ENCODE results near the gene LPGAT1. TPM values are rescaled to one million over a fixed set of nuclear protein-coding genes. Genes with fewer than 3 reads are reported as not detected.

The LPGAT1 gene
- total RNA-seq, 5 donors from 2014 or later (not counting 1 experiment from before 2014, with no cell fraction given), result 20.8 to 47.1 (median 31.4) TPM

- peaks cover 0 to 7% (median 0%) of the 10 kb centered on the region in 3 donors for H3K9me3 Mint-ChIP-seq
- Histone ChIP-seq H3K36me3 (ENCODE audit: control insufficient read depth in 2 of 2, extremely low read depth in 1 of 2, insufficient read depth in 1 of 2, low read length in 1 of 2) (peaks cover 0 to 4% of the 10 kb centered on the region in 2 donors), H3K27me3 (replicated peaks in 1 of 2; ENCODE audit: control insufficient read depth in 2 of 2, extremely low read depth in 1 of 2, insufficient read depth in 2 of 2, low read length in 1 of 2) (no peaks in the 10 kb centered on the region), H3K9me3 (no peaks in the 10 kb centered on the region), H3K4me1 (ENCODE audit: control insufficient read depth in 1 of 2, extremely low read depth in 1 of 2, insufficient read depth in 2 of 2, low read length in 2 of 2) (no peaks in the 10 kb centered on the region), H3K27ac (ENCODE audit: low read length) (no peak overlapping the region), H3K4me3 (ENCODE audit: control insufficient read depth in 1 of 2, extremely low read depth in 1 of 2, low read length in 1 of 2) (no peak overlapping the region)
- H3K36me3 Mint-ChIP-seq, result peaks cover 46% of the 10 kb centered on the region
- H3K27ac Mint-ChIP-seq, result no peak overlapping the region
- no peaks in the 10 kb centered on the region for H3K27me3 Mint-ChIP-seq
- ATAC-seq (replicated peaks in 1 of 4), result no peak
- CTCF ChIA-PET, result no interaction called here
- no peak for DNase-seq
- 100% methylated on average over 2 of the region's 3 CpGs for WGBS (ENCODE audit: insufficient coverage)
- H3K4me1 Mint-ChIP-seq, result peaks cover 6 to 15% (median 9%) of the 10 kb centered on the region in 3 donors
- POLR2A ChIA-PET, result interaction anchor here in 1 of 2 donors (0.7 kb wide), 1 partner anchor 10 kb away, joined by 4 read pairs; no protein-coding TSS in a partner anchor
- H3K4me3 Mint-ChIP-seq, result no peak overlapping the region
Measured at GRCh38 chr1:211811126-211811525, 19.4 kb downstream of the LPGAT1 start.

GRCh38 chr1:211808475-211808874 lies 22.1 kb downstream of the LPGAT1 start:
- ChIA-PET CTCF (interaction anchor here in 1 of 2 donors (0.7 kb wide), 1 partner anchor 169 kb away, joined by 3 read pairs; no protein-coding TSS in a partner anchor), POLR2A (interaction anchor here in 1 of 2 donors (0.7 kb wide), 1 partner anchor 10 kb away, joined by 3 read pairs; no protein-coding TSS in a partner anchor)
- DNase-seq (no peak), ATAC-seq (replicated peaks in 1 of 4) (no peak)
- H3K27me3 Mint-ChIP-seq, result no peaks in the 10 kb centered on the region
- H3K9me3 ChIP-seq, result no peaks in the 10 kb centered on the region
- H3K9me3 Mint-ChIP-seq, result peaks cover 0 to 7% (median 0%) of the 10 kb centered on the region in 3 donors
- H3K4me1 ChIP-seq (ENCODE audit: control insufficient read depth in 1 of 2, extremely low read depth in 1 of 2, insufficient read depth in 2 of 2, low read length in 2 of 2), result no peaks in the 10 kb centered on the region
- peaks cover 6 to 14% (median 10%) of the 10 kb centered on the region in 3 donors for H3K4me1 Mint-ChIP-seq
- WGBS (ENCODE audit: insufficient coverage), result 100% methylated on average over 1 of the region's 2 CpGs
- no peaks in the 10 kb centered on the region for H3K27me3 ChIP-seq (replicated peaks in 1 of 2; ENCODE audit: control insufficient read depth in 2 of 2, extremely low read depth in 1 of 2, insufficient read depth in 2 of 2, low read length in 1 of 2)
- no peak overlapping the region for H3K4me3 Mint-ChIP-seq
- H3K36me3 Mint-ChIP-seq, result peaks cover 63% of the 10 kb centered on the region
- no peak overlapping the region for H3K27ac Mint-ChIP-seq
- peaks cover 0 to 4% of the 10 kb centered on the region in 2 donors for H3K36me3 ChIP-seq (ENCODE audit: control insufficient read depth in 2 of 2, extremely low read depth in 1 of 2, insufficient read depth in 1 of 2, low read length in 1 of 2)
- no peak overlapping the region for H3K27ac ChIP-seq (ENCODE audit: low read length)
- H3K4me3 ChIP-seq (ENCODE audit: control insufficient read depth in 1 of 2, extremely low read depth in 1 of 2, low read length in 1 of 2), result no peak overlapping the region

- Mint-ChIP-seq H3K9me3 (peaks cover 0 to 20% (median 5%) of the 10 kb centered on the region in 3 donors), H3K4me1 (peaks cover 5 to 18% (median 10%) of the 10 kb centered on the region in 3 donors), H3K27ac (no peak overlapping the region), H3K4me3 (no peak overlapping the region), H3K36me3 (peaks cover 72% of the 10 kb centered on the region), H3K27me3 (no peaks in the 10 kb centered on the region)
- Histone ChIP-seq H3K4me3 (ENCODE audit: control insufficient read depth in 1 of 2, extremely low read depth in 1 of 2, low read length in 1 of 2) (no peak overlapping the region), H3K36me3 (ENCODE audit: control insufficient read depth in 2 of 2, extremely low read depth in 1 of 2, insufficient read depth in 1 of 2, low read length in 1 of 2) (peaks cover 0 to 3% of the 10 kb centered on the region in 2 donors), H3K9me3 (no peaks in the 10 kb centered on the region), H3K27me3 (replicated peaks in 1 of 2; ENCODE audit: control insufficient read depth in 2 of 2, extremely low read depth in 1 of 2, insufficient read depth in 2 of 2, low read length in 1 of 2) (no peaks in the 10 kb centered on the region), H3K4me1 (ENCODE audit: control insufficient read depth in 1 of 2, extremely low read depth in 1 of 2, insufficient read depth in 2 of 2, low read length in 2 of 2) (no peaks in the 10 kb centered on the region), H3K27ac (ENCODE audit: low read length) (no peak overlapping the region)
- no peak for ATAC-seq (replicated peaks in 1 of 4)
- DNase-seq, result no peak
- no CpG with 5 or more reads among the region's 2 CpGs for WGBS (ENCODE audit: insufficient coverage)
- POLR2A ChIA-PET, result no interaction called here
- CTCF ChIA-PET, result no interaction called here
Measured at GRCh38 chr1:211804915-211805314, 25.6 kb downstream of the LPGAT1 start.

- ChIA-PET CTCF (no interaction called here), POLR2A (no interaction called here)
- Histone ChIP-seq H3K4me3 (ENCODE audit: control insufficient read depth in 1 of 2, extremely low read depth in 1 of 2, low read length in 1 of 2) (no peak overlapping the region), H3K4me1 (ENCODE audit: control insufficient read depth in 1 of 2, extremely low read depth in 1 of 2, insufficient read depth in 2 of 2, low read length in 2 of 2) (no peaks in the 10 kb centered on the region), H3K36me3 (ENCODE audit: control insufficient read depth in 2 of 2, extremely low read depth in 1 of 2, insufficient read depth in 1 of 2, low read length in 1 of 2) (no peaks in the 10 kb centered on the region), H3K27ac (ENCODE audit: low read length) (no peak overlapping the region), H3K27me3 (replicated peaks in 1 of 2; ENCODE audit: control insufficient read depth in 2 of 2, extremely low read depth in 1 of 2, insufficient read depth in 2 of 2, low read length in 1 of 2) (no peaks in the 10 kb centered on the region), H3K9me3 (no peaks in the 10 kb centered on the region)
- no CpG with 5 or more reads among the region's 3 CpGs for WGBS (ENCODE audit: insufficient coverage)
- Mint-ChIP-seq H3K36me3 (peaks cover 60% of the 10 kb centered on the region), H3K4me3 (no peak overlapping the region), H3K27ac (no peak overlapping the region), H3K9me3 (peaks cover 0 to 16% (median 5%) of the 10 kb centered on the region in 3 donors), H3K27me3 (no peaks in the 10 kb centered on the region), H3K4me1 (peaks cover 8 to 27% (median 10%) of the 10 kb centered on the region in 3 donors)
- no peak for ATAC-seq (replicated peaks in 1 of 4)
- DNase-seq, result no peak
Measured at GRCh38 chr1:211800925-211801607, 29.5 kb downstream of the LPGAT1 start.

GRCh38 chr1:211797994-211798393 lies 32.6 kb downstream of the LPGAT1 start:
- Histone ChIP-seq H3K4me3 (ENCODE audit: control insufficient read depth in 1 of 2, extremely low read depth in 1 of 2, low read length in 1 of 2) (no peak overlapping the region), H3K27me3 (replicated peaks in 1 of 2; ENCODE audit: control insufficient read depth in 2 of 2, extremely low read depth in 1 of 2, insufficient read depth in 2 of 2, low read length in 1 of 2) (no peaks in the 10 kb centered on the region), H3K27ac (ENCODE audit: low read length) (no peak overlapping the region), H3K9me3 (no peaks in the 10 kb centered on the region), H3K4me1 (ENCODE audit: control insufficient read depth in 1 of 2, extremely low read depth in 1 of 2, insufficient read depth in 2 of 2, low read length in 2 of 2) (no peaks in the 10 kb centered on the region), H3K36me3 (ENCODE audit: control insufficient read depth in 2 of 2, extremely low read depth in 1 of 2, insufficient read depth in 1 of 2, low read length in 1 of 2) (peaks cover 0 to 6% of the 10 kb centered on the region in 2 donors)
- peaks cover 44% of the 10 kb centered on the region for H3K36me3 Mint-ChIP-seq
- H3K9me3 Mint-ChIP-seq, result peaks cover 0 to 12% (median 5%) of the 10 kb centered on the region in 3 donors
- H3K27me3 Mint-ChIP-seq, result no peaks in the 10 kb centered on the region
- CTCF ChIA-PET, result interaction anchor here in 1 of 2 donors (0.5 kb wide), 1 partner anchor 12 kb away, joined by 4 read pairs; no protein-coding TSS in a partner anchor
- ATAC-seq (replicated peaks in 1 of 4) (no peak), DNase-seq (no peak)
- no peak overlapping the region for H3K27ac Mint-ChIP-seq
- POLR2A ChIA-PET, result interaction anchor here in 1 of 2 donors (0.6 kb wide), 1 partner anchor 11 kb away, joined by 3 read pairs; no protein-coding TSS in a partner anchor
- WGBS (ENCODE audit: insufficient coverage), result no CpG with 5 or more reads among the region's 2 CpGs
- H3K4me1 Mint-ChIP-seq, result peaks cover 4 to 24% (median 8%) of the 10 kb centered on the region in 3 donors
- no peak overlapping the region for H3K4me3 Mint-ChIP-seq

- Histone ChIP-seq H3K27ac (ENCODE audit: low read length) (no peak overlapping the region), H3K4me1 (ENCODE audit: control insufficient read depth in 1 of 2, extremely low read depth in 1 of 2, insufficient read depth in 2 of 2, low read length in 2 of 2) (no peaks in the 10 kb centered on the region), H3K4me3 (ENCODE audit: control insufficient read depth in 1 of 2, extremely low read depth in 1 of 2, low read length in 1 of 2) (no peak overlapping the region), H3K27me3 (replicated peaks in 1 of 2; ENCODE audit: control insufficient read depth in 2 of 2, extremely low read depth in 1 of 2, insufficient read depth in 2 of 2, low read length in 1 of 2) (no peaks in the 10 kb centered on the region), H3K36me3 (ENCODE audit: control insufficient read depth in 2 of 2, extremely low read depth in 1 of 2, insufficient read depth in 1 of 2, low read length in 1 of 2) (peaks cover 0 to 15% of the 10 kb centered on the region in 2 donors), H3K9me3 (no peaks in the 10 kb centered on the region)
- Mint-ChIP-seq H3K27me3 (no peaks in the 10 kb centered on the region), H3K9me3 (no peaks in the 10 kb centered on the region), H3K36me3 (peaks cover 31% of the 10 kb centered on the region), H3K4me3 (no peak overlapping the region), H3K4me1 (no peaks in the 10 kb centered on the region), H3K27ac (no peak overlapping the region)
- 100% methylated on average over 2 of the region's 2 CpGs for WGBS (ENCODE audit: insufficient coverage)
- ChIA-PET POLR2A (no interaction called here), CTCF (no interaction called here)
- DNase-seq (no peak), ATAC-seq (replicated peaks in 1 of 4) (no peak)
Measured at GRCh38 chr1:211791979-211792378, 38.6 kb downstream of the LPGAT1 start.
